HepG2 (cell line): ENCODE data around the gene MLYCD. TPM values are rescaled to one million over a fixed set of nuclear protein-coding genes. Genes with fewer than 3 reads are reported as not detected.

Experiments
- GATAD2A ChIP-seq: IDR thresholded peaks from 2 replicates; pipeline ENCODE4 v1.6.1; 2016
- JARID2 ChIP-seq: sonication (generic); formaldehyde crosslinking; IDR thresholded peaks from 2 replicates; pipeline ENCODE4 v1.8.1; 2023; ENCODE audit warnings: missing genetic modification reagents, inconsistent platforms; ENCODE audit not compliant: insufficient replicate concordance
- JUND ChIP-seq: sonication (generic); formaldehyde crosslinking; IDR thresholded peaks from 2 replicates; pipeline ENCODE4 v1.8.0; 2022; ENCODE audit warnings: mild to moderate bottlenecking, missing genetic modification reagents
- NR2F6 ChIP-seq, 2 experiments: IDR thresholded peaks; 2 replicates each; pipeline ENCODE4 v1.6.1; 2016; ENCODE audit warnings: antibody characterized with exemption in 1 of 2, mild to moderate bottlenecking in 1 of 2
- PRDM15 ChIP-seq: sonication (generic); formaldehyde crosslinking; IDR thresholded peaks from 2 replicates; pipeline ENCODE4 v1.4.0; 2020; ENCODE audit warnings: missing genetic modification reagents
- RERE ChIP-seq: IDR thresholded peaks from 2 replicates; pipeline ENCODE4 v1.6.1; 2016; ENCODE audit warnings: low read depth, missing genetic modification reagents, missing compliant biosample characterization
- TGIF2 ChIP-seq: IDR thresholded peaks from 2 replicates; pipeline ENCODE4 v1.6.1; 2016; ENCODE audit warnings: control low read depth, missing compliant biosample characterization
- ZHX2 ChIP-seq, 2 experiments: sonication (generic) in 1 of 2; formaldehyde crosslinking in 1 of 2; IDR thresholded peaks; 2 replicates each; pipeline versions ENCODE4 v1.6.1 to v1.9.0; 2014 to 2022; ENCODE audit warnings: antibody characterized with exemption in 1 of 2, borderline replicate concordance in 1 of 2, inconsistent platforms in 1 of 2, low read depth in 1 of 2, missing genetic modification reagents in 1 of 2
- ZNF138 ChIP-seq: sonication (generic); formaldehyde crosslinking; IDR thresholded peaks from 2 replicates; pipeline ENCODE4 v1.5.0; 2020; ENCODE audit warnings: mild to moderate bottlenecking, low read depth, missing genetic modification reagents
- ZNF432 ChIP-seq: sonication (generic); formaldehyde crosslinking; IDR thresholded peaks from 2 replicates; pipeline ENCODE4 v1.5.0; 2020; ENCODE audit warnings: missing genetic modification reagents, mild to moderate bottlenecking, borderline replicate concordance
- ZNF644 ChIP-seq: IDR thresholded peaks from 2 replicates; pipeline ENCODE4 v1.6.1; 2016; ENCODE audit warnings: low read depth
- ZNF773 ChIP-seq: sonication (generic); formaldehyde crosslinking; IDR thresholded peaks from 2 replicates; pipeline ENCODE4 v1.4.0; 2020; ENCODE audit warnings: missing genetic modification reagents, borderline replicate concordance
- ZNF788 ChIP-seq: sonication (generic); formaldehyde crosslinking; IDR thresholded peaks from 2 replicates; pipeline ENCODE4 v1.5.0; 2020; ENCODE audit warnings: mild to moderate bottlenecking, missing genetic modification reagents, borderline replicate concordance
- polyA plus RNA-seq, 8 experiments: library from polyadenylated mRNA; depleted of rRNA in 3 of 8; stranded (reverse) in 7 of 8; unstranded in 1 of 8; fragments of >200 nt; fragmentation: Illumina TruSeq in 4 of 8; extraction: Trizol in 4 of 8; gene quantifications; 2 replicates each; pipeline versions ENCODE4 v1.2.1 to v1.2.3, GENCODE V29; 2011 to 2016; ENCODE audit warnings: low read depth in 4 of 8, missing spikeins in 1 of 8, mixed read lengths in 1 of 8; ENCODE audit not compliant: insufficient read depth in 1 of 8
- total RNA-seq, 5 experiments: library from RNA; depleted of rRNA; stranded (reverse); fragments of >200 nt; fragmentation: Illumina TruSeq; extraction: Trizol; gene quantifications; 2 replicates each; pipeline ENCODE4 v1.2.3, GENCODE V29; 2016; ENCODE audit warnings: low read depth in 1 of 5

MLYCD gene
- total and polyA plus RNA-seq, 2 of the 13 experiments (the other 11 are each of a cell fraction or from before 2014, with no cell fraction given): 1.8 to 4.0 TPM

GRCh38 chr16:83946781-83947566, 48.1 kb downstream of the MLYCD start (continued):
- TF ChIP-seq PRDM15 (CRISPR knock-in tag): no peak
- no peak for TF ChIP-seq ZHX2 (IDR thresholded peaks at IDR 0.05; ENCODE audit: low read depth)
- TF ChIP-seq ZHX2 (CRISPR knock-in tag; IDR thresholded peaks at IDR 0.05; ENCODE audit: borderline replicate concordance): no peak
- TF ChIP-seq RERE (CRISPR knock-in tag): 0 out of 2 replicates have a peak, but pooled peaks have one; percentile 23
- peak; percentile 66 for TF ChIP-seq NR2F6 (IDR thresholded peaks at IDR 0.05)
- peak; percentile 75 for TF ChIP-seq NR2F6 (CRISPR knock-in tag; IDR thresholded peaks at IDR 0.05)
- TF ChIP-seq GATAD2A (CRISPR knock-in tag): peak; percentile 82
- no peak for TF ChIP-seq JUND (CRISPR knock-in tag)
- no peak for TF ChIP-seq ZNF138 (CRISPR knock-in tag)
- no peak for TF ChIP-seq ZNF773 (CRISPR knock-in tag)
- TF ChIP-seq TGIF2 (CRISPR knock-in tag): no peak
- no peak for TF ChIP-seq ZNF432
- TF ChIP-seq ZNF788 (CRISPR knock-in tag): no peak
- TF ChIP-seq ZNF644 (CRISPR knock-in tag): 0 out of 2 replicates have a peak, but pooled peaks have one; percentile 12
- TF ChIP-seq JARID2: no peak
